ENCODE measurements around the gene SLC66A1. TPM values are rescaled to one million over a fixed set of nuclear protein-coding genes. Genes with fewer than 3 reads are reported as not detected.
A peak's percentile ranks its signal among the peaks of the same experiment; 100 is the strongest.

The SLC66A1 gene
- total and polyA plus RNA-seq, 3 experiments from 2014 or later: 5.7 to 10.4 (median 8.6) TPM

DNA sequence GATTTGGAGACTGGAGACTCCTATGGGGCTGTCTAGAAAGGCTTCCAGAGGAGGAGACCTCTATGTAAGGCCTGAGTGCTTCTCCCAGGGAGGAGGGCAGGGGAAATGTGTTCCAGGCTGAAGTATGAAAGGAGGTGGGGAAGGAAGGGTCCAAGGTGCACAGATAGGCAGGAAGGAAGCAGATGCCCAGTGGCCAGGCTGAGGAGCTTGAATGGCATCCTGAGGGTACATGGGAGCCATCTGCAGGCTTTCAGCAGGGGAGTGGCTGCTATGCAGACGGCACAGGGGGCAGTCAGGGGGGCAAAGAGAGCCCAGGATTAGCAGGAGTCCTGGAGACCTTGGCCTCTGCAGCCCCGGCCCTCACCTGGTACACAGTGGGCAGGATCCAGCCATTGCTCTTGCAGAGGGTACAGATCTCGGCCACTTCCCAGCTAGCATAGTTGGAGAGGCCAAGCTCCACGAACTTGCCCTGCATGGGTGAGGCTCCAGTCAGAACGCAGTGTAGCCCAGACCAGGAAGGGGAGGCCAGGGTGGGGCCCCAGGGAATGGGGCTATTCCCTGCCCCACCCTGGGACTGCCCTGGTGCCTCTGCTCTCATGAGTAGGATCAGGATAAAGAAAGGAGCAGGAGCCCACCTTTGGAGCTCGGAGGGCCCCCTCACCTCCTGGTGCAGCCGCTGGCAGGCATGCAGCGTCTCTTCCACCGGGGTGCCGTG is 4.2 kb upstream of the SLC66A1 start:
- peaks cover 20 to 33% (median 31%) of the 10 kb centered on the region in 3 donors for H3K4me1 Mint-ChIP-seq

DNA sequence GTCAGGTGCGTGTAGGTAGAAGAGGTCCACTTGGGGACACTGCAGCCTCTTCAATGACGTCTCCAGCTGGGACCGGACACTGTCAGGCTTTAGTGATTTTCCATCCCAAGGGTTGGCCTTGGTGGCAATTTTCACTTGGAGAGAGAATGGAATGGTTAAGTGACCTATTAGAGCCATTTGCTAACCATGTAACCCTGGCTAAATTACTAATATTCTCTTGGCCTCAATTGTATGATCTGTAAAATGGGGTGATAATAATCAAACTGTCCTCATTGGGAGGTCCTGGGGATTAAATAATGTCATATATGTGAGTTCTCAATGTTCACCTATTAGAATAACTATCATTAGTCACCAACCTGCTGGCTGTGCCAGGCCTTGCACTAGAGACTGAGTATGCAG is 3.6 kb upstream of the SLC66A1 start:
- CTCF ChIA-PET: no interaction called here
- H3K27ac Mint-ChIP-seq: peak overlapping the region in 1 of 8 donors; percentile 49

More for the DNA sequence above, 4.2 kb upstream of the SLC66A1 start:
- Mint-ChIP-seq H3K27ac (peak overlapping the region in 1 of 8 donors; percentile 24), H3K4me3 (peak overlapping the region in 2 of 7 donors; percentile 9 to 32), H3K9me3 (no peaks in the 10 kb centered on the region), H3K36me3 (peaks cover 6 to 61% (median 21%) of the 10 kb centered on the region in 3 donors), H3K27me3 (no peaks in the 10 kb centered on the region)
- CTCF ChIA-PET: no interaction called here
- Histone ChIP-seq H3K27ac (ENCODE audit: low read depth, low read length) (no peak overlapping the region), H3K4me3 (ENCODE audit: low read length) (no peak overlapping the region), H3K36me3 (ENCODE audit: insufficient read depth, low read length) (peaks cover 29% of the 10 kb centered on the region), H3K9me3 (ENCODE audit: low read length) (no peaks in the 10 kb centered on the region), H3K27me3 (ENCODE audit: insufficient read depth, low read length, poor library complexity, severe bottlenecking) (no peaks in the 10 kb centered on the region), H3K4me1 (ENCODE audit: insufficient read depth, low read length) (peaks cover 12% of the 10 kb centered on the region)
- POLR2A ChIA-PET: no interaction called here
- peak in 1 of 5 donors; percentile 36 for DNase-seq

GRCh38 chr1:19309123-19309813 is 2.9 kb upstream of the SLC66A1 start:
- Histone ChIP-seq H3K4me3 (ENCODE audit: low read length) (no peak overlapping the region), H3K27me3 (ENCODE audit: insufficient read depth, low read length, poor library complexity, severe bottlenecking) (no peaks in the 10 kb centered on the region), H3K36me3 (ENCODE audit: insufficient read depth, low read length) (peaks cover 20% of the 10 kb centered on the region), H3K4me1 (ENCODE audit: insufficient read depth, low read length) (peaks cover 13% of the 10 kb centered on the region), H3K27ac (ENCODE audit: low read depth, low read length) (no peak overlapping the region), H3K9me3 (ENCODE audit: low read length) (no peaks in the 10 kb centered on the region)
- peak overlapping the region in 5 of 7 donors; percentile 20 to 73 (median 53) for H3K4me3 Mint-ChIP-seq
- ChIA-PET CTCF (no interaction called here), POLR2A (no interaction called here)
- H3K4me1 Mint-ChIP-seq: peaks cover 27 to 42% (median 41%) of the 10 kb centered on the region in 3 donors
- H3K36me3 Mint-ChIP-seq: peaks cover 0 to 49% (median 15%) of the 10 kb centered on the region in 3 donors
- H3K9me3 Mint-ChIP-seq: no peaks in the 10 kb centered on the region
- no peaks in the 10 kb centered on the region for H3K27me3 Mint-ChIP-seq
- DNase-seq: no peak
- H3K27ac Mint-ChIP-seq: peak overlapping the region in 2 of 8 donors; percentile 19 to 49

More for the DNA sequence above, 3.6 kb upstream of the SLC66A1 start:
- Mint-ChIP-seq H3K27me3 (no peaks in the 10 kb centered on the region), H3K4me3 (peak overlapping the region in 3 of 7 donors; percentile 3 to 73 (median 53)), H3K36me3 (peaks cover 3 to 57% (median 19%) of the 10 kb centered on the region in 3 donors), H3K9me3 (no peaks in the 10 kb centered on the region), H3K4me1 (peaks cover 25 to 39% (median 36%) of the 10 kb centered on the region in 3 donors)
- POLR2A ChIA-PET: no interaction called here
- Histone ChIP-seq H3K36me3 (ENCODE audit: insufficient read depth, low read length) (peaks cover 24% of the 10 kb centered on the region), H3K4me1 (ENCODE audit: insufficient read depth, low read length) (peaks cover 13% of the 10 kb centered on the region), H3K4me3 (ENCODE audit: low read length) (no peak overlapping the region), H3K27me3 (ENCODE audit: insufficient read depth, low read length, poor library complexity, severe bottlenecking) (no peaks in the 10 kb centered on the region), H3K27ac (ENCODE audit: low read depth, low read length) (no peak overlapping the region), H3K9me3 (ENCODE audit: low read length) (no peaks in the 10 kb centered on the region)
- no peak for DNase-seq

DNA sequence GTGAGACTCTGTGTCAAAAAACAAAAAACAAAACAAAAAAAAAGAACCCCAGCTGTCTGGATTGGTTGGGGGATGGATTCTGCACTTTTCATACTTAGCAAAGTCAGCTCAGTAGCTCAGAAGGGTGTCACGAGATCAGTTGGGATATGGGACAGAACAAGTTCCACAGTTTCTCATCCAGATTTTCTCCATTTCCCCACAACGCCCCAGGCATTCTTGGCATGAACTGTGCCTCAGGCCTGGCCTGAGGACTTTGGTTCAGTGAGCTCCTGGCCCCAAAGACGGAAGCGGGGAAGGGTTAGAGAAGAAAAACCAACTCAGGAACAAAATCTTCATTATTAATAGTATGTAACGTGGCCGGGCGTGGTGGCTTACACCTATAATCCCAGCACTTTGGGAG is 2.1 kb upstream of the SLC66A1 start:
- ChIA-PET POLR2A (no interaction called here), CTCF (no interaction called here)
- Histone ChIP-seq H3K4me3 (ENCODE audit: low read length) (no peak overlapping the region), H3K4me1 (ENCODE audit: insufficient read depth, low read length) (peaks cover 13% of the 10 kb centered on the region), H3K9me3 (ENCODE audit: low read length) (no peaks in the 10 kb centered on the region), H3K27ac (ENCODE audit: low read depth, low read length) (no peak overlapping the region), H3K27me3 (ENCODE audit: insufficient read depth, low read length, poor library complexity, severe bottlenecking) (no peaks in the 10 kb centered on the region), H3K36me3 (ENCODE audit: insufficient read depth, low read length) (peaks cover 17% of the 10 kb centered on the region)
- Mint-ChIP-seq H3K4me3 (peak overlapping the region; percentile 13 to 93 (median 81)), H3K27me3 (no peaks in the 10 kb centered on the region), H3K36me3 (peaks cover 0 to 41% (median 9%) of the 10 kb centered on the region in 3 donors), H3K27ac (peak overlapping the region in 4 of 8 donors; percentile 29 to 70 (median 50)), H3K4me1 (peaks cover 27 to 42% (median 41%) of the 10 kb centered on the region in 3 donors), H3K9me3 (no peaks in the 10 kb centered on the region)
- peak in 1 of 5 donors; percentile 31 for DNase-seq

GRCh38 chr1:19310720-19311502 is 1.2 kb upstream of the SLC66A1 start:
- H3K4me1 ChIP-seq (ENCODE audit: insufficient read depth, low read length): peaks cover 13% of the 10 kb centered on the region
- no peaks in the 10 kb centered on the region for H3K9me3 ChIP-seq (ENCODE audit: low read length)
- Mint-ChIP-seq H3K4me1 (peaks cover 29 to 48% (median 41%) of the 10 kb centered on the region in 3 donors), H3K27me3 (no peaks in the 10 kb centered on the region), H3K9me3 (no peaks in the 10 kb centered on the region), H3K36me3 (peaks cover 0 to 33% (median 9%) of the 10 kb centered on the region in 3 donors), H3K4me3 (peak overlapping the region; percentile 81 to 94 (median 91)), H3K27ac (peak overlapping the region in 7 of 8 donors; percentile 11 to 92 (median 89))
- H3K27ac ChIP-seq (ENCODE audit: low read depth, low read length): peak overlapping the region; percentile 21
- no peaks in the 10 kb centered on the region for H3K27me3 ChIP-seq (ENCODE audit: insufficient read depth, low read length, poor library complexity, severe bottlenecking)
- ChIA-PET CTCF (interaction anchor here (1.6 kb wide), 1 partner anchor 351 kb away, joined by 3 read pairs; no protein-coding TSS in a partner anchor), POLR2A (interaction anchor here (0.6 kb wide), 1 partner anchor 144 kb away, joined by 3 read pairs; no protein-coding TSS in a partner anchor)
- DNase-seq: peak in 1 of 5 donors; percentile 37
- peak overlapping the region; percentile 76 for H3K4me3 ChIP-seq (ENCODE audit: low read length)
- H3K36me3 ChIP-seq (ENCODE audit: insufficient read depth, low read length): peaks cover 10% of the 10 kb centered on the region

DNA sequence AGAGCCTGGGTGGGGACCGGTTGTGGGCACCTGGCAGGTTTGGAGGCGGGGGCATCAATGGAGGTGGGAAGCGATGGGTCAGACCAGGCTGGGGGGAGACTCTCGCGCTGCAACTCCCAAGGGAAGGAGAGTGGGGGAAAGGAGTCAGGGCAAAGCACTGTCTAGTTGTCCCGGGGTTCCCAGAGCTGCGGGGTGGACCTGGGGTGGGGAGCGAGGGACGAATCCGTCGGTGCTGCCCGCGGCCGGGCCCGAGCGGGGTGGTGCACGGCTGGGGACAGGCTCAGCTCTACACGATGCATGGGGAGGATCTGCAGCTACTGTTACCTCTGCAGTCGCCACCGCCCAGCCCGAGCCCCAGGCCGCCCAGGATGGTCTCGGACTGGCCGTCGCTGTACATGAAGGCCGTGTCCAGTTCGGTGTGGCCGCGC is 609 bp upstream of the SLC66A1 start:
- H3K36me3 Mint-ChIP-seq: peaks cover 0 to 29% (median 9%) of the 10 kb centered on the region in 3 donors
- peaks cover 9% of the 10 kb centered on the region for H3K36me3 ChIP-seq (ENCODE audit: insufficient read depth, low read length)
- H3K27ac ChIP-seq (ENCODE audit: low read depth, low read length): peak overlapping the region; percentile 60
- H3K27me3 Mint-ChIP-seq: no peaks in the 10 kb centered on the region
- peaks cover 13% of the 10 kb centered on the region for H3K4me1 ChIP-seq (ENCODE audit: insufficient read depth, low read length)
- H3K27me3 ChIP-seq (ENCODE audit: insufficient read depth, low read length, poor library complexity, severe bottlenecking): no peaks in the 10 kb centered on the region
- peak in 4 of 5 donors; percentile 8 to 48 (median 26) for DNase-seq
- peak overlapping the region; percentile 81 to 94 (median 91) for H3K4me3 Mint-ChIP-seq
- ChIA-PET POLR2A (interaction anchor here (0.6 kb wide), 1 partner anchor 145 kb away, joined by 3 read pairs; no protein-coding TSS in a partner anchor), CTCF (interaction anchor here (1.6 kb wide), 1 partner anchor 351 kb away, joined by 3 read pairs; no protein-coding TSS in a partner anchor)
- peak overlapping the region in 7 of 8 donors; percentile 11 to 92 (median 81) for H3K27ac Mint-ChIP-seq
- H3K4me1 Mint-ChIP-seq: peaks cover 29 to 50% (median 41%) of the 10 kb centered on the region in 3 donors
- no peaks in the 10 kb centered on the region for H3K9me3 Mint-ChIP-seq
- H3K4me3 ChIP-seq (ENCODE audit: low read length): peak overlapping the region; percentile 76
- no peaks in the 10 kb centered on the region for H3K9me3 ChIP-seq (ENCODE audit: low read length)

- Histone ChIP-seq H3K4me3 (ENCODE audit: low read length) (peak overlapping the region; percentile 48), H3K4me1 (ENCODE audit: insufficient read depth, low read length) (peaks cover 13% of the 10 kb centered on the region), H3K27me3 (ENCODE audit: insufficient read depth, low read length, poor library complexity, severe bottlenecking) (no peaks in the 10 kb centered on the region), H3K27ac (ENCODE audit: low read depth, low read length) (peak overlapping the region; percentile 69), H3K9me3 (ENCODE audit: low read length) (no peaks in the 10 kb centered on the region), H3K36me3 (ENCODE audit: insufficient read depth, low read length) (no peaks in the 10 kb centered on the region)
- ChIA-PET CTCF (interaction anchor here (1.6 to 1.7 kb wide), 2 partner anchors 31 to 349 kb away, joined by 3 to 4 read pairs; no protein-coding TSS in a partner anchor), POLR2A (interaction anchor here (0.6 kb wide), 1 partner anchor 20 kb away, joined by 3 read pairs; no protein-coding TSS in a partner anchor)
- Mint-ChIP-seq H3K4me1 (peaks cover 28 to 50% (median 37%) of the 10 kb centered on the region in 3 donors), H3K9me3 (no peaks in the 10 kb centered on the region), H3K36me3 (peaks cover 0 to 18% (median 5%) of the 10 kb centered on the region in 3 donors), H3K27ac (peak overlapping the region; percentile 5 to 94 (median 85)), H3K4me3 (peak overlapping the region; percentile 75 to 95 (median 87)), H3K27me3 (no peaks in the 10 kb centered on the region)
- DNase-seq: peak in 1 of 5 donors; percentile 17
Measured at GRCh38 chr1:19312782-19313635, 883 bp downstream of the SLC66A1 start.

Measured in CD8-positive, alpha-beta memory T cell (primary cell).